Measurements from ENCODE around the gene ERI3.

Gene ERI3

GRCh38 chr1:44267438-44267837 lies 87.6 kb downstream of the ERI3 start:
- H3K4me3 ChIP-seq (ENCODE audit: low read depth, low read length): no peak overlapping the region
- no peak for DNase-seq (ENCODE audit: low read depth, low spot score)
- no peak for TF ChIP-seq CTCF (IDR thresholded peaks at IDR 0.05; ENCODE audit: insufficient read depth, low read length, missing control alignments)
- ChIA-PET POLR2A (no interaction called here), CTCF (interaction anchor here (1.1 to 3.3 kb wide), 4 partner anchors 9 to 29 kb away, joined by 3 to 14 read pairs (median 6); no protein-coding TSS in a partner anchor)

- TF ChIP-seq CTCF (IDR thresholded peaks at IDR 0.05; ENCODE audit: insufficient read depth, low read length, missing control alignments): no peak
- POLR2A ChIA-PET: no interaction called here
- CTCF ChIA-PET: interaction anchor here (1.0 to 3.3 kb wide), 4 partner anchors 12 to 53 kb away, joined by 4 to 14 read pairs (median 6); no protein-coding TSS in a partner anchor
These were observed 88.4 kb downstream of the ERI3 start for GRCh38 chr1:44266400-44267344.

GRCh38 chr1:44265656-44266358 lies 89.2 kb downstream of the ERI3 start:
- ChIA-PET CTCF (interaction anchor here (1.0 to 3.3 kb wide), 4 partner anchors 11 to 54 kb away, joined by 3 to 14 read pairs (median 4); no protein-coding TSS in a partner anchor), POLR2A (no interaction called here)
- no peak for DNase-seq (ENCODE audit: low read depth, low spot score)
- no peak for TF ChIP-seq CTCF (IDR thresholded peaks at IDR 0.05; ENCODE audit: insufficient read depth, low read length, missing control alignments)
- no peak overlapping the region for H3K4me3 ChIP-seq (ENCODE audit: low read depth, low read length)

More at GRCh38 chr1:44266400-44267344, 88.4 kb downstream of the ERI3 start:
- DNase-seq (ENCODE audit: low read depth, low spot score): no peak
- H3K4me3 ChIP-seq (ENCODE audit: low read depth, low read length): no peak overlapping the region

- POLR2A ChIA-PET: interaction anchor here (0.6 kb wide), 1 partner anchor 1421 kb away, joined by 3 read pairs; no protein-coding TSS in a partner anchor
- CTCF ChIA-PET: interaction anchor here (1.4 to 3.3 kb wide), 2 partner anchors 10 to 26 kb away, joined by 7 to 14 read pairs; no protein-coding TSS in a partner anchor
- no peak for DNase-seq (ENCODE audit: low read depth, low spot score)
- no peak for TF ChIP-seq CTCF (IDR thresholded peaks at IDR 0.05; ENCODE audit: insufficient read depth, low read length, missing control alignments)
- H3K4me3 ChIP-seq (ENCODE audit: low read depth, low read length): no peak overlapping the region
These were observed 90.6 kb downstream of the ERI3 start for GRCh38 chr1:44264451-44264771.

- no peak for DNase-seq (ENCODE audit: low read depth, low spot score)
- no peak overlapping the region for H3K4me3 ChIP-seq (ENCODE audit: low read depth, low read length)
- CTCF ChIA-PET: interaction anchor here (1.4 to 3.3 kb wide), 2 partner anchors 9 to 25 kb away, joined by 7 to 14 read pairs; no protein-coding TSS in a partner anchor
- POLR2A ChIA-PET: interaction anchor here (0.6 kb wide), 1 partner anchor 1422 kb away, joined by 3 read pairs; no protein-coding TSS in a partner anchor
- no peak for TF ChIP-seq CTCF (IDR thresholded peaks at IDR 0.05; ENCODE audit: insufficient read depth, low read length, missing control alignments)
These were observed 91.2 kb downstream of the ERI3 start for GRCh38 chr1:44263568-44264450.
